Right cardiac atrium (tissue), 5 donors: ENCODE measurements around the gene RTEL1. TPM values are rescaled to one million over a fixed set of nuclear protein-coding genes. Genes with fewer than 3 reads are reported as not detected.

Experiments used
- ATAC-seq, 2 donors: fragments of 200-7000 bp; cut with Tn5 transposase; one replicate each; pipeline versions ENCODE4 v1.8.0 to v1.9.1; 2020; ENCODE audit warnings: moderate library complexity in 2 of 2, mild to moderate bottlenecking in 1 of 2
- DNase-seq, 3 donors: peaks; one replicate each; pipeline ENCODE4 v3.0.0-alpha.2; 2020
- H3K27ac ChIP-seq: one replicate; pipeline ENCODE4 v1.5.1; 2013; ENCODE audit warnings: mild to moderate bottlenecking, low read length, control low read depth, moderate library complexity
- H3K27me3 ChIP-seq: one replicate; pipeline ENCODE4 v1.6.1; 2013; ENCODE audit not compliant: control insufficient read depth, insufficient read depth
- H3K4me1 ChIP-seq: one replicate; pipeline ENCODE4 v1.6.1; 2013; ENCODE audit warnings: low read length; ENCODE audit not compliant: control insufficient read depth, insufficient read depth
- H3K4me3 ChIP-seq: one replicate; pipeline ENCODE4 v1.5.1; 2013; ENCODE audit warnings: low read length, control low read depth
- H3K9me3 ChIP-seq: one replicate; pipeline ENCODE4 v1.6.1; 2013; ENCODE audit warnings: low read length; ENCODE audit not compliant: control insufficient read depth
- WGBS: extraction: QIAGEN DNeasy Blood & Tissue Kit; methylation state at CpG from one replicate; pipeline ENCODE4 v1.1.7; 2013; 5-methylcytosine and 5-hydroxymethylcytosine counted together
- intact Hi-C, 4 donors: fragments of 100-400 bp; cut with DNase I; formaldehyde crosslinking; loops; one replicate each; pipeline versions ENCODE4 v1.11.0 to v1.14.0; 2022 to 2023
- polyA plus RNA-seq: library from polyadenylated mRNA; stranded (reverse); fragments of 200-250 nt; gene quantifications from one replicate; pipeline ENCODE4 v1.2.3, GENCODE V29; 2013
- total RNA-seq, 4 donors: library from RNA; stranded (reverse); fragmentation: NEBNext Ultra II Directional; extraction: Animal tissue kit (Norgen Biotek cat#: 25700); gene quantifications; one replicate each; pipeline ENCODE4 v1.2.1, GENCODE V29; 2021
- donor health status: healthy with polysubstance abuse.
- donor health status: DM: no; HTN: yes; CAD: no.
- donor health status: DM: no; HTN: no; CAD: no.
- donor health status: DM: no; HTN: yes; CAD: no; lungs with severe emphysema.
- donor health status: DM: yes; HTN: yes; CAD: no.

The RTEL1 gene
- total and polyA plus RNA-seq, 5 donors = 7.7 to 14.8 (median 13.3) TPM

DNA sequence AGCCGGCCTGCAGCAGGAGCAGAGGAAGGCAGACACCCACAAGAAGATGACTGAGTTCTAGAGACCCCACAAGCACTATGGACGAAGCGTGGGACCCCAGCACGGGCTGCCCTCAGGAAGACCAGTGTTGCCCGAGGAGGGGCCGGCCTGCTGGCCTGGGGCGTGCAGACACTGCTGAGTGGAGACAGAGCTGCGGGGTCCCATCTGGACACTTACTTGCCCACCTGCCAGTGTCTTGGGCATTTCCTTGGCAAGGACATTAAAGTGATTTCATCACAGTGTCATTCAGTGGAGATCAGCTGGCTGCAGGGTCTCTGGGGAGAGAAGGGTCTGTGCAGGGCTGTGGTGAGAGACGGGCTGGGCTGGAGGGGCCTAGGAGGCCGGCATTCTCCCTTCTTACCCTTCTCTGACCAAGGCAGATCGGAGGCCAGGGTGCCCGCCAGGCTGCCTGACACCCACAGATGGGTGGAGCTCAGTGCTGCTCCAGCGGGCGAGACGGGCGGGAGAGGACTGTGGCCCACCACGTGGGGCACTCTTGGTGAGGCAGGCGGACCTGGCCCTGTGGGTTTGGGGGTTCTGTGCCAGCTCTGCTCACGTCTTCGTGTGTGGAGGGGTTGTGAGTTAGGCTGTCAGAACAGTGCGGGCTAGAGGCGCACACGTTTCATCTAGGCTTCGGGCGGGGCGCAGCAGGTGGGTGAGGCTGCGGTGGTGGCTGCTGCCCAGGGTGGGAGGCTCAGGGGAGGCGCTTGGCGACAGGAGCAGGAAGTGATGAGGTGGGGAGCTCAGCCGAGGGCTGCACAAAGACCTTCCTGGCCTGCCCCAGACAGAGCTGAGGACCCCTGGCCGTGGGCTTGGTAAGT, 78.0 kb downstream of the RTEL1 start, which contains the start of gene LIME1:
Gene LIME1, plus strand, starts transcription at position 806 of the 860 bp plus-strand sequence. CDS start 886 bp downstream, outside the sequence.
- no peak for ATAC-seq
- Histone ChIP-seq H3K27ac (no peak within 1 kb of the TSS), H3K4me1 (peaks cover under 1% of the 10 kb centered on the region), H3K27me3 (no peaks in the 10 kb centered on the region), H3K9me3 (no peaks in the 10 kb centered on the region), H3K4me3 (no peak within 1 kb of the TSS)
- DNase-seq = peak in 2 of 3 donors; percentile 70 to 71
- 81% methylated on average over 31 of the region's 31 CpGs for WGBS
- intact Hi-C loops = loop anchor here in 1 of 4 donors (10.0 kb wide), 1 partner anchor 91 kb away; no protein-coding TSS in a partner anchor

DNA sequence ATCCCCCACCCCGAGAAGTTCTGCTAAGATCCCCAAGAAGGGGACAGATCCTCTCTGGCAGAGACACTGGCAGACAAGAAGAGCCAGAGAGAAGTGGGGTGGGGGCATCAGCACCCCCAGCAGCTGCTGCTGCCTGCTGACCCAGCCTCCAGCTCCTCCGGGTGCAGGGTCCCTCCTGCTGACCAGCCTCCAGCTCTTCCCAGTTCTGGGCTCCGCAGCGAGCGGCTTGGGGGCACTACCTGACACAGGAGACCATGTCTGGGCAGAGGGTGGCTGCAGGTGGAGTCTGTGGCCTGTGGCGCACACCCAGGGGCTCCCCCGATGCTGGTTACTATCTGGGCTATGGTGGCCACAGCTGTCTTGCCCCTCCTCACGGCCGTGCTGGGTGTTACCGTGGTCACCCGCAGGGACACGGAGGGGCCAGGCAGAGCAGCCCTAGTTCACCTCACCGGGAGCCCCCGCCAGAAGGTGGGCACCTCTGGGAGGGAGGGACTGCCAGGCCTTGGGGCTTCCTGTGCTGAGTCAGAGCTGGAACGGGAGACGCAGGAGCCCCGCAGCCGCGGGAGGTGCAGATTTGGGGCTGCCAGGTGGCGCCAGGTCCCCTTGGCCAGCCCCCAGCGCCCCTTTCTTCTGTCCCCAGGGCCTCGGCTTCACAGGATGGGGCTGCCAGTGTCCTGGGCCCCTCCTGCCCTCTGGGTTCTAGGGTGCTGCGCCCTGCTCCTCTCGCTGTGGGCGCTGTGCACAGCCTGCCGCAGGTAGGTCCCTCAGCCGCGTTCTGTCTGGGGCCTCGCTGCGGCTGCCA, 79.0 kb downstream of the RTEL1 start:
- Histone ChIP-seq H3K27me3 (no peaks in the 10 kb centered on the region), H3K4me1 (peaks cover 5% of the 10 kb centered on the region), H3K9me3 (no peaks in the 10 kb centered on the region), H3K4me3 (peak overlapping the region; percentile 7), H3K27ac (no peak overlapping the region)
- ATAC-seq (no peak), DNase-seq (peak in 2 of 3 donors; percentile 55 to 72)
- intact Hi-C loops = loop anchor here in 1 of 4 donors (10.0 kb wide), 1 partner anchor 92 kb away; no protein-coding TSS in a partner anchor
- WGBS = 53% methylated on average over 30 of the region's 30 CpGs

DNA sequence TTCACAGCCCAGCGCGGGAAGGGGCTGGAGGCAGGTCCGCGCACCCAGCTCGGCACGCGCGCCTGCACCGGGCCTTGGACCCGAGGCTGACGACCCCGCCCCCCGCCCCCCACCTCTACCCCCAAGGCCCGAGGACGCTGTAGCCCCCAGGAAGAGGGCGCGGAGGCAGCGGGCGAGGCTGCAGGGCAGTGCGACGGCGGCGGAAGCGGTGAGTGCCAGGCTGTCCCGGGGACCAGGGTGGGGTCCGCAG, 79.5 kb downstream of the RTEL1 start:
- no peak for ATAC-seq
- H3K4me1 ChIP-seq = peaks cover 5% of the 10 kb centered on the region
- no peaks in the 10 kb centered on the region for H3K27me3 ChIP-seq
- whole genome bisulfite sequencing = 14% methylated on average over 26 of the region's 26 CpGs
- intact Hi-C loops = loop anchor here in 1 of 4 donors (10.0 kb wide), 1 partner anchor 93 kb away; no protein-coding TSS in a partner anchor
- H3K9me3 ChIP-seq = no peaks in the 10 kb centered on the region
- no peak overlapping the region for H3K27ac ChIP-seq
- peak overlapping the region; percentile 7 for H3K4me3 ChIP-seq
- no peak for DNase-seq

DNA sequence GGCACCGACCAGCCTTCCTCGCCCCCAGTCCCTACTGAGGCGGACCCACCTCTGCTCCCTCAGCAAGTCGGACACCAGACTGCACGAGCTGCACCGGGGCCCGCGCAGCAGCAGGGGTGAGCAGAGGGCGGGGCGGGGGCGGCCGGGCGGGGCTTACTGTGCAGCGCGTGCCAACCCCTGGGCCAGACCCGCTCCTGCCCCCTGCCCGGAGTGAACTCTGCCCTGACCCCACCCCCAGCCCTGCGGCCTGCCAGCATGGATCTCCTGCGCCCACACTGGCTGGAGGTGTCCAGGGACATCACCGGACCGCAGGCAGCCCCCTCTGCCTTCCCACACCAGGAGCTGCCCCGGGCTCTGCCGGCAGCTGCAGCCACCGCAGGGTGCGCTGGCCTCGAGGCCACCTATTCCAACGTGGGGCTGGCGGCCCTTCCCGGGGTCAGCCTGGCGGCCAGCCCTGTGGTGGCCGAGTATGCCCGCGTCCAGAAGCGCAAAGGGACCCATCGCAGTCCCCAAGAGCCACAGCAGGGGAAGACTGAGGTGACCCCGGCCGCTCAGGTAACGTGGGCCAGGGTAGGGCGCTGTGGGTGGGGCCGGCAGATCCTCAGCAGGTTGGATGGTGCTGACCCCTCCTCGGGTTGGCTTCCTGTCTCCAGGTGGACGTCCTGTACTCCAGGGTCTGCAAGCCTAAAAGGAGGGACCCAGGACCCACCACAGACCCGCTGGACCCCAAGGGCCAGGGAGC, 80.0 kb downstream of the RTEL1 start:
- WGBS = 26% methylated on average over 43 of the region's 43 CpGs
- no peak for ATAC-seq
- intact Hi-C loops = loop anchor here in 1 of 4 donors (10.0 kb wide), 1 partner anchor 93 kb away; no protein-coding TSS in a partner anchor
- Histone ChIP-seq H3K27me3 (no peaks in the 10 kb centered on the region), H3K9me3 (no peaks in the 10 kb centered on the region), H3K4me3 (peak overlapping the region; percentile 7), H3K27ac (no peak overlapping the region), H3K4me1 (peaks cover 5% of the 10 kb centered on the region)
- DNase-seq = peak in 2 of 3 donors; percentile 73 to 80

DNA sequence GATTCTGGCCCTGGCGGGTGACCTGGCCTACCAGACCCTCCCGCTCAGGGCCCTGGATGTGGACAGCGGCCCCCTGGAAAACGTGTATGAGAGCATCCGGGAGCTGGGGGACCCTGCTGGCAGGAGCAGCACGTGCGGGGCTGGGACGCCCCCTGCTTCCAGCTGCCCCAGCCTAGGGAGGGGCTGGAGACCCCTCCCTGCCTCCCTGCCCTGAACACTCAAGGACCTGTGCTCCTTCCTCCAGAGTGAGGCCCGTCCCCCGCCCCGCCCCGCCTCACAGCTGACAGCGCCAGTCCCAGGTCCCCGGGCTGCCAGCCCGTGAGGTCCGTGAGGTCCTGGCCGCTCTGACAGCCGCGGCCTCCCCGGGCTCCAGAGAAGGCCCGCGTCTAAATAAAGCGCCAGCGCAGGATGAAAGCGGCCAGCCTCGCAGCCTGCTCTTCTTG, 80.6 kb downstream of the RTEL1 start:
- 14% methylated on average over 26 of the region's 26 CpGs for WGBS
- H3K4me3 ChIP-seq = peak overlapping the region; percentile 53
- H3K4me1 ChIP-seq = peaks cover 5% of the 10 kb centered on the region
- peak; percentile 24 to 33 for ATAC-seq
- peak overlapping the region; percentile 63 for H3K27ac ChIP-seq
- no peaks in the 10 kb centered on the region for H3K27me3 ChIP-seq
- intact Hi-C loops = loop anchor here in 1 of 4 donors (10.0 kb wide), 1 partner anchor 94 kb away; no protein-coding TSS in a partner anchor
- peak; percentile 76 to 92 (median 91) for DNase-seq
- no peaks in the 10 kb centered on the region for H3K9me3 ChIP-seq

DNA sequence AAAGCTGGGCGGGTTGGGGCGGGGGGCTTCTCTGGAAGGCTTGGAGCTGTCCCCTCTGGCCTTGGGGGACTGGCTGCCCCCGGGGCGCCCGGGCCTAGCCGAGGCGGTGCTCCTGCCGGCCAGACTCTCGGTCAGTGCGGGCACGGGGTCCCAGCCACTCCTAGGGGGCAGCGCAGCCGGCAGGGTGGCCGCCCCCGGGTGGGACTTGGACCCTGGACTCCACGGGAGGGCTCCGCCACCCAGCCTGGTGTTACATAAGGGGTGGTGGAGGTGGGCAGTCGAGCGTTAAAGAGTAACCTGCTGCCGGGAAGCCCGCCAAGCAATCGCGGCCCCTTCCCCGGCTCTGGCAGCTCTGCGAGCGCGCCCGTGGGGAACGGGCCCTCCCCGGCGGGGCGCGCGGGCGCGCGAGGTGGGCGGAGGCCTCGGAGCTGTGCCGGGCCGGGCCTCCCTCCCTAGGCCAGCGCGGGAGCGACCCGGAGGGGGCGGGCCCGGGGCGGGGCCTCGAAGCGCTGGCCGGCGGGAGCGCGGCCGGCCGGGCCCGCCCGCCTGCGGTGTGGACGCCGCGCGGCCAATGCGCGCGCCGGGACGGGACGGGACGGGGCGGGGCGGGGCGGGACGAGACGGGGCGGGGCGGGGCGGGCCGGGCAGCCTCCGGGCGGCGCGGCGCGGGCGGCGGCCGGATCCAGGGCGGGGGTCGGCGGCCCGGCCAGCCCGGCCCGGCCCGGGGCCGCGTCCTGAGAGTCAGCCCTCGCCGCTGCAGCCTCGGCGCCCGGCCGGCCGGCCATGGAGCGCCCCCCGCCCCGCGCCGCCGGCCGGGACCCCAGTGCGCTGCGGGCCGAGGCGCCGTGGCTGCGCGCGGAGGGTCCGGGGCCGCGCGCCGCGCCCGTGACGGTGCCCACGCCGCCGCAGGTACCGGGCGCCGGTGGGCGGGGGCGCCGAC, 81.3 kb downstream of the RTEL1 start, which contains the start of gene SLC2A4RG:
Gene SLC2A4RG, plus strand, starts transcription at position 647 of the 940 bp plus-strand sequence. Its CDS starts 137 bp downstream, at position 784.
- Histone ChIP-seq H3K4me1 (peaks cover 5% of the 10 kb centered on the region), H3K27me3 (no peaks in the 10 kb centered on the region), H3K9me3 (no peaks in the 10 kb centered on the region), H3K4me3 (peak within 1 kb of the TSS; percentile 87), H3K27ac (peak within 1 kb of the TSS; percentile 83)
- 1% methylated on average over 134 of the region's 136 CpGs for WGBS
- intact Hi-C loops = loop anchor here in 1 of 4 donors (10.0 kb wide), 1 partner anchor 95 kb away; no protein-coding TSS in a partner anchor
- peak; percentile 86 to 94 (median 93) for DNase-seq
- ATAC-seq = peak; percentile 60 to 70

DNA sequence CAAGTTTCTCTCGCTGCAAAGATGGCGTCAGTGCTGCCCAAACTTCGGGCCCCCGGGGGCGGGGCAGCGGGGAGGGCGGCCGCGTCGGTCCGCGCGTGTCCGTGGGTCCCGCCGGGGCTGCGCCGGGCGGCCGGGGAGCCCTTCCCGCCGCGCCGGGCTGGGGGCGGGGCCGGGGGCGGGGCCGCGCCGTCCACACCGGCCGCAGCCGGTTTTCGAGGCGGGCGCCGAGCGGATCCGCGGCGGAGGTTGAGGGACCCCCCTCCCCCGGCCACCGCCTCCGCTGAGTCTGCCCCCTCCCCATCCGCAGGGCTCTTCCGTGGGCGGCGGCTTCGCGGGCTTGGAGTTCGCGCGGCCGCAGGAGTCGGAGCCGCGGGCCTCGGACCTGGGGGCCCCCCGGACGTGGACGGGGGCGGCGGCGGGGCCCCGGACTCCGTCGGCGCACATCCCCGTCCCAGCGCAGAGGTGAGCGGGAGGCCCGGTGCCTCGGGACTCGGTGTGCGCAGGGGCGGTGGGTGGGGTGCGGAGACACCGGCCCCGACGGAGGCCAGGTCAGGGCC, 82.0 kb downstream of the RTEL1 start:
- Histone ChIP-seq H3K4me3 (peak overlapping the region; percentile 87), H3K27me3 (no peaks in the 10 kb centered on the region), H3K27ac (peak overlapping the region; percentile 83), H3K4me1 (peaks cover 5% of the 10 kb centered on the region), H3K9me3 (no peaks in the 10 kb centered on the region)
- intact Hi-C loops = no loop called here
- ATAC-seq (peak; percentile 0), DNase-seq (peak; percentile 64 to 88 (median 86))
- WGBS = under 1% methylated on average over 78 of the region's 80 CpGs

DNA sequence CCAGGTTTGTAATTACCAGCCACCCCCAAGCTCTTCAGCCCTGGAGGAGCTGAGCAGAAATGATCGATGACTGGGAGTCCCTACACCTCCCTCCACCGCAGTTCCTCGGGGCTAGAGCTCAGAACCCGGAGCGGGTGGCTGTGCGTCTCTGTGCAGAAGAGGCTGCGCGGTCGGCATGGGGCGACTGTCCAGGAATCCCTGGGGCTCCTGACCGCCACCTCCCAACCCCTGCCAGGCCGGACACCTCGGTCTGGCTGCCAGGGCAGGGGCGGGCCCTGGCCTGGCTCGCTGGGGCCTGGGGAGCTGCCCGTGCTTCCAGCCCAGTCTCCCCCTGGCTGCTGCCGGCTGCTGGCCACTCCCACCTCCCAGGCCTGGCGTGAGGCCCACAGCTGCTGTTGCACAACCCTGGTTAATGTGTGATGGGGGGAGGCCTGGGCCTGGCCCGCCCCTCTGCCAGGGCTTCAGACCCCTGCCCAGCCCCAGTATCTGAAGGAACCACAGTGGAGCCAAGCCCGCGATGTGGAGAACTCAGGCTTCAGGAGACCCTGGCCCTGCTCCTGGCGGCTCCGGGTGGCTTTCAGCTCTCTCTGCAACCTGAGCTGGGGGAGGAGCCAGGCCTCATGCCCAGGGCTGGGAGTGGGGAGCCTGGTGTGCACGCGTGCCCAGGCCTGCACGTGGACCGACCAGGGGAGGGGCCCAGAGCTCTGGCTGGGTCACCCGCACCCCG, 82.7 kb downstream of the RTEL1 start:
- intact Hi-C loops = no loop called here
- peak; percentile 82 to 83 for ATAC-seq

DNA sequence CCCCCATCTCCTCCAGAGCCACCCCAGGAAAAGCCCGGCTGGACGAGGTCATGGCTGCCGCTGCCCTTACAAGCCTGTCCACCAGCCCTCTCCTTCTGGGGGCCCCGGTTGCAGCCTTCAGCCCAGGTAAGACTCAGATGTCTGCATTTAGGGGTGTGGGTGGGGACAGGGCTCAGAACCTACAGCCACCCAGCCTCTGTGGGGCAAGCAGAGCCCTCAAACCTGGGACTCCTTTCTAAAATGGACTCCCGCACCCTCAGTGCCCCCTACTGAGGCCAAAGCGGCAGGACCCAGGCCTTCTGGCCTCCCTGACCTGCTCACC, 83.2 kb downstream of the RTEL1 start:
- WGBS = 23% methylated on average over 6 of the region's 6 CpGs
- Histone ChIP-seq H3K9me3 (no peaks in the 10 kb centered on the region), H3K4me3 (peak overlapping the region; percentile 87), H3K27me3 (no peaks in the 10 kb centered on the region), H3K4me1 (peaks cover 5% of the 10 kb centered on the region), H3K27ac (peak overlapping the region; percentile 83)
- DNase-seq (no peak), ATAC-seq (no peak)
- intact Hi-C loops = no loop called here

More for the DNA sequence above, 82.7 kb downstream of the RTEL1 start:
- Histone ChIP-seq H3K27ac (peak overlapping the region; percentile 83), H3K9me3 (no peaks in the 10 kb centered on the region), H3K27me3 (no peaks in the 10 kb centered on the region), H3K4me1 (peaks cover 5% of the 10 kb centered on the region), H3K4me3 (peak overlapping the region; percentile 87)
- DNase-seq = peak; percentile 94 to 99 (median 98)
- WGBS = under 1% methylated on average over 29 of the region's 29 CpGs
